Fibroblast of lung (primary cell): Measurements from ENCODE around the gene MID1. TPM values are rescaled to one million over a fixed set of nuclear protein-coding genes. Genes with fewer than 3 reads are reported as not detected.

ENCODE experiments used
- DNase-seq, 2 donors: peaks; one replicate each; pipeline versions ENCODE4 v3.0.0 to v3.0.0-alpha.2; 2010; ENCODE audit warnings: low read depth in 2 of 2
- H2AFZ ChIP-seq: 2 replicates; pipeline ENCODE4 v1.5.1; 2012; ENCODE audit warnings: low read length, control low read depth, inconsistent platforms
- H3K27ac ChIP-seq: 2 replicates; pipeline ENCODE4 v1.5.1; 2011; ENCODE audit warnings: low read length, control low read depth; ENCODE audit not compliant: insufficient read depth
- H3K27me3 ChIP-seq: 2 replicates; pipeline ENCODE4 v1.5.1; 2011; ENCODE audit warnings: mild to moderate bottlenecking, low read length; ENCODE audit not compliant: control insufficient read depth, insufficient read depth
- H3K36me3 ChIP-seq: 2 replicates; pipeline ENCODE4 v1.5.1; 2011; ENCODE audit warnings: low read length; ENCODE audit not compliant: control insufficient read depth, insufficient read depth
- H3K4me1 ChIP-seq: 2 replicates; pipeline ENCODE4 v1.5.1; 2011; ENCODE audit warnings: low read length; ENCODE audit not compliant: control insufficient read depth, insufficient read depth; ENCODE audit errors: extremely low read depth
- H3K4me2 ChIP-seq: 2 replicates; pipeline ENCODE4 v1.5.1; 2011; ENCODE audit warnings: low read length, control low read depth; ENCODE audit not compliant: insufficient read depth; ENCODE audit errors: extremely low read depth
- H3K4me3 ChIP-seq, 4 experiments: fragments of 200-600 bp in 1 of 4; sonication (generic) in 1 of 4; replicated peaks in 1 of 4; 2 replicates each; pipeline ENCODE4 v1.5.1; 2011 to 2016; ENCODE audit warnings: low read length in 4 of 4, low read depth in 3 of 4, mild to moderate bottlenecking in 3 of 4, control low read depth in 2 of 4, inconsistent platforms in 1 of 4, mixed read lengths in 1 of 4; ENCODE audit not compliant: insufficient read depth in 1 of 4; ENCODE audit errors: control extremely low read depth in 1 of 4
- H3K79me2 ChIP-seq: 2 replicates; pipeline ENCODE4 v1.5.1; 2012; ENCODE audit warnings: mild to moderate bottlenecking, low read length, inconsistent platforms; ENCODE audit not compliant: control insufficient read depth, insufficient read depth
- H3K9ac ChIP-seq: 2 replicates; pipeline ENCODE4 v1.5.1; 2011; ENCODE audit warnings: mild to moderate bottlenecking, low read length, control low read depth; ENCODE audit not compliant: insufficient read depth
- H3K9me3 ChIP-seq: 2 replicates; pipeline ENCODE4 v1.5.1; 2012; ENCODE audit warnings: low read depth, low read length; ENCODE audit not compliant: control insufficient read depth, insufficient read depth
- H4K20me1 ChIP-seq: 2 replicates; pipeline ENCODE4 v1.5.1; 2011; ENCODE audit warnings: low read length; ENCODE audit not compliant: control insufficient read depth, insufficient read depth; ENCODE audit errors: extremely low read depth
- EZH2 ChIP-seq: IDR thresholded peaks from 2 replicates; pipeline ENCODE4 v1.5.1; 2012; ENCODE audit warnings: low read length, control low read depth, mild to moderate bottlenecking; ENCODE audit errors: missing control alignments
- polyA plus RNA-seq, 2 donors: library from polyadenylated mRNA; depleted of rRNA in 1 of 2; stranded (reverse) in 1 of 2; unstranded in 1 of 2; fragments of >200 nt; gene quantifications; 2 replicates each; pipeline ENCODE4 v1.2.1, GENCODE V29; 2011 to 2012; ENCODE audit warnings: missing spikeins in 1 of 2
- total RNA-seq: library from RNA; depleted of rRNA; stranded (reverse); fragments of >200 nt; gene quantifications from 2 replicates; pipeline ENCODE4 v1.2.1, GENCODE V29; 2014
- TF ChIP-seq, protein P1 (sequence below), 2 donors: IDR thresholded peaks in 1 of 2; conservative IDR thresholded peaks in 1 of 2; 1 replicate in 1 of 2; 2 replicates in 1 of 2; pipeline ENCODE4 v1.5.1; 2011 to 2012; ENCODE audit warnings: low read length in 2 of 2, control low read depth in 1 of 2, inconsistent platforms in 1 of 2, low read depth in 1 of 2, mild to moderate bottlenecking in 1 of 2

The MID1 gene
- total and polyA plus RNA-seq, 2 donors (not counting 1 experiment from before 2014, with no cell fraction given) = 20.3 to 27.7 TPM

DNA sequence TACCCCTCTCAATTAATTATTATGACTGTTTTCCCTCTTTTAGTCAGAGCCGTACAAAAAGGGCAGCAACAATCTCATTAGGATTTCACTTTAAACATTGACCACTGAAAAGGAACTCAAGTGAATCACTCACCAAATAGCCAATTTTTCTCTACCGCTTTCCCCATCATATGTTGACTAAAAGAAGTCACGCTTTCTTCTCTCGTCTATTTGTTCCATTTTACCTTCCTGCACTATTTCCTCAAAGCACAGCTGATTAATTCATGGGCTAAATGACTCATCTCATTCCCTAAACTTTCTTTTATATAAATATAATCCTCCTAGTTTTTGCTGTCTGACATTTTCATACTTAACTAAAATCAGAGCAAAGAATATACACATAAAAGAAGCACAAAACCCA lies 8.2 kb downstream of the MID1 start:
- H3K4me3 ChIP-seq = peak overlapping the region in 2 of 4 experiments; percentile 28 to 31
- no peak for TF ChIP-seq EZH2
- TF ChIP-seq, protein P1, sequence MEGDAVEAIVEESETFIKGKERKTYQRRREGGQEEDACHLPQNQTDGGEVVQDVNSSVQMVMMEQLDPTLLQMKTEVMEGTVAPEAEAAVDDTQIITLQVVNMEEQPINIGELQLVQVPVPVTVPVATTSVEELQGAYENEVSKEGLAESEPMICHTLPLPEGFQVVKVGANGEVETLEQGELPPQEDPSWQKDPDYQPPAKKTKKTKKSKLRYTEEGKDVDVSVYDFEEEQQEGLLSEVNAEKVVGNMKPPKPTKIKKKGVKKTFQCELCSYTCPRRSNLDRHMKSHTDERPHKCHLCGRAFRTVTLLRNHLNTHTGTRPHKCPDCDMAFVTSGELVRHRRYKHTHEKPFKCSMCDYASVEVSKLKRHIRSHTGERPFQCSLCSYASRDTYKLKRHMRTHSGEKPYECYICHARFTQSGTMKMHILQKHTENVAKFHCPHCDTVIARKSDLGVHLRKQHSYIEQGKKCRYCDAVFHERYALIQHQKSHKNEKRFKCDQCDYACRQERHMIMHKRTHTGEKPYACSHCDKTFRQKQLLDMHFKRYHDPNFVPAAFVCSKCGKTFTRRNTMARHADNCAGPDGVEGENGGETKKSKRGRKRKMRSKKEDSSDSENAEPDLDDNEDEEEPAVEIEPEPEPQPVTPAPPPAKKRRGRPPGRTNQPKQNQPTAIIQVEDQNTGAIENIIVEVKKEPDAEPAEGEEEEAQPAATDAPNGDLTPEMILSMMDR (conservative IDR thresholded peaks at IDR 0.05 in 1 of 2, IDR thresholded peaks at IDR 0.05 in 1 of 2; ENCODE audit: low read depth in 1 of 2, low read length in 2 of 2) = no peak
- H3K36me3 ChIP-seq = no peaks in the 10 kb centered on the region
- H4K20me1 ChIP-seq = no peaks in the 10 kb centered on the region
- no peak overlapping the region for H2AFZ ChIP-seq
- H3K4me1 ChIP-seq = peaks cover 2% of the 10 kb centered on the region
- H3K9me3 ChIP-seq = no peaks in the 10 kb centered on the region
- H3K27me3 ChIP-seq = no peaks in the 10 kb centered on the region
- DNase-seq = peak; percentile 70 to 82
- peak overlapping the region; percentile 48 for H3K4me2 ChIP-seq
- no peak overlapping the region for H3K9ac ChIP-seq
- H3K27ac ChIP-seq = peak overlapping the region; percentile 5
- peaks cover 46% of the 10 kb centered on the region for H3K79me2 ChIP-seq

DNA sequence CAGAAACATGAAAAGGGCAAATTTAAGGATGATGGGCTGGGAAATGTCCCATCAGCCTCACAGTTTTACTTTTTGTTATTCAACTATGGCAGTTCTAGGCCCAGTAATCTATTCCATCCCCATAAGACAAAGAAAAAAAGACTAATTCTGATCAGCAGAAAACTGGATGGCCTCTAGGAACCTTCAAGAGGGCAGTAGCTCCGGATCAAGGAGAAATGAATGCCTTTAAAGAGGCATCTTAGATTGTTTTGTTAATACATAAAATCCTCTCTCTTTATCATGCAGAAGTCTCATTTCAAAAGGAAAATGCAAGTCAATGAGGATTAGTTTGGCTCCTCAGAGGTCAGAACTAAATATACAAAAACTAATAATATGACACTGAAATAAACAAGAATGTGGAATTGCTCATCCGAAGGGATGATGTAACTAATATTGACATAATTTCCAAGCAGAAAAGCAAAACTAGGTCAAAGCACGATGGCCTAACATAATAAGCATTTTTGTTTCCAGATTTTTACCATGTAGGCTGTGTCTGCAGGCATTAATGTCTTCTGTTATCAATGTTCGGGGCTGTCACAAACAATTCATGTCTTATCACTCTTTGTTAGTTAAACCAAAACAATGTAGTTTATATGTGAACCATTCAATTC lies 8.8 kb downstream of the MID1 start:
- Histone ChIP-seq H3K36me3 (no peaks in the 10 kb centered on the region), H3K4me2 (peak overlapping the region; percentile 48), H3K79me2 (peaks cover 49% of the 10 kb centered on the region), H2AFZ (no peak overlapping the region), H3K4me3 (peak overlapping the region in 3 of 4 experiments; percentile 2 to 31 (median 28)), H3K27me3 (no peaks in the 10 kb centered on the region), H4K20me1 (no peaks in the 10 kb centered on the region), H3K9me3 (no peaks in the 10 kb centered on the region), H3K9ac (no peak overlapping the region), H3K4me1 (peaks cover 2% of the 10 kb centered on the region), H3K27ac (peak overlapping the region; percentile 14)
- TF ChIP-seq, protein P1 (conservative IDR thresholded peaks at IDR 0.05 in 1 of 2, IDR thresholded peaks at IDR 0.05 in 1 of 2; ENCODE audit: low read depth in 1 of 2, low read length in 2 of 2) = no peak
- TF ChIP-seq EZH2 = no peak
- peak; percentile 18 to 56 for DNase-seq

DNA sequence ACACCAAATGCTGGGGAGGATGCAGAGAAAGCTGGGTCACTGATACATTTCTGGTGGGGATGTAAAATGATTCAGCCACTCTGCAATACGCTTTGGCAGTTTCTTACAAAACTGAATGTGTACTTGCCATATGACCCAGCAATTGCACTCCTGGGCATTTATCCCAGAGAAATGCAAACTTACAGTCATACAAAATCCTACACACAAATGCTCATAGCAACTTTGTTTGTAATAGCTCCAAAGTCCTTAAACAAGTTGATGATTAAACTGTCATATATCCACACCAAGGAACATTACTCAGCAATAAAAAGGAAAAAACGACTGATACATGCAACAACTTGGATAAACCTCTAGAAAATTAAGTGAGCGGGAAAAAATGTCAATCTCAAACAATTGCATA lies 12.3 kb downstream of the MID1 start:
- no peaks in the 10 kb centered on the region for H3K4me1 ChIP-seq
- H3K9ac ChIP-seq = no peak overlapping the region
- no peak overlapping the region for H2AFZ ChIP-seq
- H4K20me1 ChIP-seq = no peaks in the 10 kb centered on the region
- H3K4me3 ChIP-seq = no peak overlapping the region
- H3K4me2 ChIP-seq = no peak overlapping the region
- no peaks in the 10 kb centered on the region for H3K9me3 ChIP-seq
- no peak overlapping the region for H3K27ac ChIP-seq
- no peaks in the 10 kb centered on the region for H3K36me3 ChIP-seq
- TF ChIP-seq, protein P1 (conservative IDR thresholded peaks at IDR 0.05 in 1 of 2, IDR thresholded peaks at IDR 0.05 in 1 of 2; ENCODE audit: low read depth in 1 of 2, low read length in 2 of 2) = no peak
- TF ChIP-seq EZH2 = no peak
- peak; percentile 62 to 93 for DNase-seq
- peaks cover 37% of the 10 kb centered on the region for H3K79me2 ChIP-seq
- H3K27me3 ChIP-seq = no peaks in the 10 kb centered on the region
